CD14-positive monocyte (primary cell): Measurements from ENCODE around the gene KCNIP3. TPM values are rescaled to one million over a fixed set of nuclear protein-coding genes. Genes with fewer than 3 reads are reported as not detected.

Experiments
- DNase-seq, 3 donors: peaks; one replicate each; pipeline ENCODE4 v3.0.0-alpha.2; 2011 to 2022
- H2AFZ ChIP-seq: 2 replicates; pipeline ENCODE4 v1.6.0; 2012; ENCODE audit warnings: mild to moderate bottlenecking, low read depth, low read length, inconsistent platforms; ENCODE audit not compliant: insufficient read depth, poor library complexity, severe bottlenecking
- H3K27ac ChIP-seq, 2 donors: 1 replicate in 1 of 2; 2 replicates in 1 of 2; pipeline ENCODE4 v1.5.1; 2012 to 2013; ENCODE audit warnings: low read length in 2 of 2, control low read depth in 1 of 2, inconsistent platforms in 1 of 2, low read depth in 1 of 2, mild to moderate bottlenecking in 1 of 2
- H3K27me3 ChIP-seq, 2 donors: one replicate each; pipeline versions ENCODE4 v1.6.0 to v1.6.1; 2011 to 2013; ENCODE audit warnings: low read length in 2 of 2; ENCODE audit not compliant: control insufficient read depth in 2 of 2, insufficient read depth in 2 of 2
- H3K36me3 ChIP-seq, 2 donors: replicated peaks in 1 of 2; 1 replicate in 1 of 2; 2 replicates in 1 of 2; pipeline versions ENCODE4 v1.5.1 to v1.6.1; 2012 to 2013; ENCODE audit warnings: low read length in 2 of 2, control low read depth in 1 of 2, inconsistent platforms in 1 of 2, mild to moderate bottlenecking in 1 of 2; ENCODE audit not compliant: insufficient read depth in 2 of 2, control insufficient read depth in 1 of 2
- H3K4me1 ChIP-seq, 2 donors: 1 replicate in 1 of 2; 2 replicates in 1 of 2; pipeline versions ENCODE4 v1.5.1 to v1.6.1; 2012 to 2013; ENCODE audit warnings: low read length in 2 of 2, control low read depth in 1 of 2, inconsistent platforms in 1 of 2, mild to moderate bottlenecking in 1 of 2, moderate library complexity in 1 of 2; ENCODE audit not compliant: insufficient read depth in 2 of 2, control insufficient read depth in 1 of 2
- H3K4me2 ChIP-seq: replicated peaks from 2 replicates; pipeline ENCODE3; 2012; ENCODE audit warnings: low read length, moderate library complexity, mild to moderate bottlenecking; ENCODE audit not compliant: poor library complexity, severe bottlenecking; ENCODE audit errors: extremely low read depth
- H3K4me3 ChIP-seq, 3 experiments: fragments of 200-600 bp in 1 of 3; sonication (generic) in 1 of 3; replicated peaks in 1 of 3; 1 replicate in 2 of 3; 2 replicates in 1 of 3; pipeline ENCODE4 v1.5.1; 2011 to 2013; ENCODE audit warnings: low read length in 3 of 3, mild to moderate bottlenecking in 3 of 3, control low read depth in 2 of 3, low read depth in 2 of 3, inconsistent platforms in 1 of 3, moderate library complexity in 1 of 3
- H3K79me2 ChIP-seq: 2 replicates; pipeline ENCODE4 v1.6.0; 2012; ENCODE audit warnings: mild to moderate bottlenecking, control low read depth, inconsistent platforms, low read length, moderate library complexity; ENCODE audit not compliant: insufficient read depth
- H3K9ac ChIP-seq: 2 replicates; pipeline ENCODE4 v1.6.0; 2017; ENCODE audit warnings: low read length, mild to moderate bottlenecking; ENCODE audit not compliant: insufficient read depth, poor library complexity, severe bottlenecking
- H3K9me3 ChIP-seq, 2 donors: replicated peaks in 1 of 2; 1 replicate in 1 of 2; 2 replicates in 1 of 2; pipeline versions ENCODE4 v1.5.1 to v1.6.1; 2012 to 2013; ENCODE audit warnings: low read length in 2 of 2, control low read depth in 1 of 2; ENCODE audit not compliant: control insufficient read depth in 1 of 2, insufficient read depth in 1 of 2
- H4K20me1 ChIP-seq: 2 replicates; pipeline ENCODE4 v1.6.0; 2012; ENCODE audit warnings: mild to moderate bottlenecking, low read length, control low read depth, moderate library complexity; ENCODE audit not compliant: insufficient read depth
- H3K27ac Mint-ChIP-seq, 7 donors: one replicate each; pipeline ENCODE4 v1.8.0; 2020; ENCODE audit warnings: mild to moderate bottlenecking in 7 of 7, mixed read lengths in 7 of 7, moderate library complexity in 6 of 7, inconsistent platforms in 2 of 7
- H3K27me3 Mint-ChIP-seq, 3 donors: one replicate each; pipeline ENCODE4 v1.8.0; 2021 to 2022; ENCODE audit warnings: low read depth in 3 of 3, mild to moderate bottlenecking in 3 of 3, mixed read lengths in 3 of 3, moderate library complexity in 3 of 3, inconsistent platforms in 1 of 3
- H3K36me3 Mint-ChIP-seq, 2 donors: one replicate each; pipeline ENCODE4 v1.8.0; 2020; ENCODE audit warnings: mixed read lengths in 2 of 2, inconsistent platforms in 1 of 2, mild to moderate bottlenecking in 1 of 2
- H3K4me1 Mint-ChIP-seq: one replicate; pipeline ENCODE4 v1.8.0; 2020; ENCODE audit warnings: mild to moderate bottlenecking, mixed read lengths
- H3K4me3 Mint-ChIP-seq, 2 donors: one replicate each; pipeline ENCODE4 v1.8.0; 2020; ENCODE audit warnings: mild to moderate bottlenecking in 2 of 2, mixed read lengths in 2 of 2, moderate library complexity in 1 of 2
- H3K9me3 Mint-ChIP-seq, 7 donors: one replicate each; pipeline ENCODE4 v1.8.0; 2020 to 2022; ENCODE audit warnings: mixed read lengths in 7 of 7, mild to moderate bottlenecking in 6 of 7, moderate library complexity in 6 of 7, inconsistent platforms in 2 of 7
- CTCF ChIP-seq: fragments of 200-600 bp; IDR thresholded peaks from one replicate; pipeline ENCODE4 v1.8.0; 2022; ENCODE audit warnings: antibody characterized with exemption, mild to moderate bottlenecking
- WGBS: methylation state at CpG from one replicate; pipeline ENCODE4 v1.1.5; 2013; ENCODE audit warnings: missing lambda C conversion rate; ENCODE audit not compliant: insufficient coverage; 5-methylcytosine and 5-hydroxymethylcytosine counted together
- intact Hi-C, 2 donors: fragments of 100-400 bp; cut with micrococcal nuclease; formaldehyde crosslinking; loops; one replicate each; pipeline versions ENCODE4 v1.15.0 to v1.15.1; 2023
- polyA plus RNA-seq, 3 donors: library from polyadenylated mRNA; depleted of rRNA in 1 of 3; unstranded in 2 of 3; stranded (reverse) in 1 of 3; fragments of 300-500 nt in 2 of 3; fragments of >200 nt in 1 of 3; fragmentation: Illumina TruSeq in 2 of 3; gene quantifications; 1 replicate in 2 of 3; 2 replicates in 1 of 3; pipeline ENCODE4 v1.2.3, GENCODE V29; 2012 to 2021

The KCNIP3 gene
- polyA plus RNA-seq, 3 donors = not detected

- H3K4me1 Mint-ChIP-seq = no peaks in the 10 kb centered on the region
- no peak overlapping the region for H3K4me2 ChIP-seq
- no peak overlapping the region for H3K4me3 Mint-ChIP-seq
- H3K27me3 Mint-ChIP-seq = peaks cover 0 to 9% (median 5%) of the 10 kb centered on the region in 3 donors
- no peak overlapping the region for H3K27ac ChIP-seq
- no peaks in the 10 kb centered on the region for H3K79me2 ChIP-seq
- TF ChIP-seq CTCF = no peak
- H3K27ac Mint-ChIP-seq = no peak overlapping the region
- no peaks in the 10 kb centered on the region for H3K36me3 Mint-ChIP-seq
- intact Hi-C loops = no loop called here
- peaks cover 0 to 4% (median 2%) of the 10 kb centered on the region in 7 donors for H3K9me3 Mint-ChIP-seq
- H3K4me1 ChIP-seq = no peaks in the 10 kb centered on the region
- H3K27me3 ChIP-seq = no peaks in the 10 kb centered on the region
- 98% methylated on average over 6 of the region's 11 CpGs for WGBS
- H2AFZ ChIP-seq = no peak overlapping the region
- H4K20me1 ChIP-seq = no peaks in the 10 kb centered on the region
- no peaks in the 10 kb centered on the region for H3K9me3 ChIP-seq
- DNase-seq = no peak
- H3K9ac ChIP-seq = no peak overlapping the region
- H3K4me3 ChIP-seq = no peak overlapping the region
- H3K36me3 ChIP-seq = no peaks in the 10 kb centered on the region
Observed at GRCh38 chr2:95374451-95374920, 77.3 kb downstream of the KCNIP3 start.

GRCh38 chr2:95374921-95375471 lies 77.8 kb downstream of the KCNIP3 start:
- H3K36me3 Mint-ChIP-seq = no peaks in the 10 kb centered on the region
- Histone ChIP-seq H3K4me1 (no peaks in the 10 kb centered on the region), H3K79me2 (no peaks in the 10 kb centered on the region), H3K4me2 (no peak overlapping the region), H3K36me3 (no peaks in the 10 kb centered on the region), H3K9me3 (no peaks in the 10 kb centered on the region), H2AFZ (no peak overlapping the region), H4K20me1 (no peaks in the 10 kb centered on the region), H3K4me3 (no peak overlapping the region), H3K27me3 (no peaks in the 10 kb centered on the region), H3K9ac (no peak overlapping the region), H3K27ac (no peak overlapping the region)
- no peak overlapping the region for H3K4me3 Mint-ChIP-seq
- H3K4me1 Mint-ChIP-seq = no peaks in the 10 kb centered on the region
- H3K9me3 Mint-ChIP-seq = peaks cover 0 to 5% (median 2%) of the 10 kb centered on the region in 7 donors
- 86% methylated on average over 13 of the region's 15 CpGs for WGBS
- TF ChIP-seq CTCF = no peak
- H3K27ac Mint-ChIP-seq = peak overlapping the region in 1 of 7 donors; percentile 50
- DNase-seq = no peak
- peaks cover 0 to 7% (median 5%) of the 10 kb centered on the region in 3 donors for H3K27me3 Mint-ChIP-seq
- intact Hi-C loops = no loop called here
